Endothelial cell of umbilical vein (primary cell): Measurements from ENCODE around the gene ELOB. TPM values are rescaled to one million over a fixed set of nuclear protein-coding genes. Genes with fewer than 3 reads are reported as not detected.

Experiments
- BruUV-seq: library from RNA; stranded (reverse); fragments of 400-500 nt; replicated peaks from 2 replicates; lab custom pipeline; 2021; lab: Mats Ljungman, UMichigan
- CTCF ChIA-PET: fragments of 300-600, 350-600 bp; sonication (Branson Sonifier 250); formaldehyde crosslinking; loops from one replicate; lab custom pipeline; 2021; ENCODE audit warnings: antibody characterized with exemption, inconsistent platforms; lab: Charles Lee
- POLR2A ChIA-PET: fragments of 300-600, 350-600 bp; sonication (Branson Sonifier 250); formaldehyde crosslinking; loops from one replicate; lab custom pipeline; 2021; ENCODE audit warnings: antibody characterized with exemption, inconsistent platforms; lab: Charles Lee
- DNase-seq: peaks from one replicate; pipeline ENCODE4 v3.0.0-alpha.2; 2011; ENCODE audit warnings: low read depth, low spot score
- FAIRE-seq: peaks from 2 replicates; lab custom pipeline; 2011; peaks lifted over from hg19 to GRCh38; lab: Jason Lieb, UNC
- H2AFZ ChIP-seq: 2 replicates; pipeline ENCODE4 v1.6.0; 2012; ENCODE audit warnings: low read depth, low read length, control low read depth, inconsistent platforms
- H3K27ac ChIP-seq: 2 replicates; pipeline ENCODE4 v1.5.1; 2011; ENCODE audit warnings: low read depth, mild to moderate bottlenecking, control low read depth, low read length, moderate library complexity; ENCODE audit not compliant: insufficient read depth
- H3K27me3 ChIP-seq, 2 experiments: 2 replicates each; pipeline versions ENCODE4 v1.6.0 to v1.6.1; 2011; ENCODE audit warnings: low read length in 2 of 2, mixed read lengths in 1 of 2; ENCODE audit not compliant: control insufficient read depth in 2 of 2, insufficient read depth in 2 of 2
- H3K36me3 ChIP-seq, 2 experiments: 2 replicates in 1 of 2; 3 replicates in 1 of 2; pipeline ENCODE4 v1.5.1; 2011; ENCODE audit warnings: low read length in 2 of 2, mild to moderate bottlenecking in 1 of 2, moderate library complexity in 1 of 2; ENCODE audit not compliant: control insufficient read depth in 2 of 2, insufficient read depth in 2 of 2; ENCODE audit errors: extremely low read depth in 1 of 2
- H3K4me1 ChIP-seq: 3 replicates; pipeline ENCODE4 v1.5.1; 2011; ENCODE audit warnings: mild to moderate bottlenecking, low read length; ENCODE audit not compliant: control insufficient read depth, insufficient read depth; ENCODE audit errors: extremely low read depth
- H3K4me2 ChIP-seq: 2 replicates; pipeline ENCODE4 v1.6.1; 2011; ENCODE audit warnings: low read length, control low read depth, mixed read lengths; ENCODE audit not compliant: insufficient read depth
- H3K4me3 ChIP-seq, 3 experiments: fragments of 200-600 bp in 1 of 3; sonication (generic), shearing (Covaris generic) in 1 of 3; replicated peaks in 1 of 3; 2 replicates each; pipeline ENCODE4 v1.5.1; 2011 to 2016; ENCODE audit warnings: control low read depth in 3 of 3, low read length in 3 of 3, mild to moderate bottlenecking in 2 of 3, inconsistent platforms in 1 of 3, low read depth in 1 of 3, moderate library complexity in 1 of 3; ENCODE audit not compliant: insufficient read depth in 1 of 3
- H3K79me2 ChIP-seq: 2 replicates; pipeline ENCODE4 v1.6.0; 2012; ENCODE audit warnings: low read length, inconsistent platforms; ENCODE audit not compliant: control insufficient read depth, insufficient read depth
- H3K9ac ChIP-seq: replicated peaks from 2 replicates; pipeline ENCODE3; 2011; ENCODE audit warnings: low read length, control low read depth; ENCODE audit not compliant: insufficient read depth; ENCODE audit errors: extremely low read depth
- H3K9me1 ChIP-seq: replicated peaks from 3 replicates; pipeline ENCODE4 v1.6.0; 2011; ENCODE audit warnings: mild to moderate bottlenecking, low read length; ENCODE audit not compliant: control insufficient read depth, insufficient read depth; ENCODE audit errors: extremely low read depth
- H3K9me3 ChIP-seq: replicated peaks from 2 replicates; pipeline ENCODE4 v1.5.1; 2012; ENCODE audit warnings: low read length, inconsistent platforms; ENCODE audit not compliant: control insufficient read depth, insufficient read depth
- H4K20me1 ChIP-seq: replicated peaks from 2 replicates; pipeline ENCODE3; 2011; ENCODE audit warnings: mild to moderate bottlenecking, low read length; ENCODE audit not compliant: control insufficient read depth, insufficient read depth; ENCODE audit errors: extremely low read depth
- CTCF ChIP-seq, 2 donors: IDR thresholded peaks; 1 replicate in 1 of 2; 2 replicates in 1 of 2; pipeline ENCODE4 v1.5.1; 2011; ENCODE audit warnings: low read length in 2 of 2, mild to moderate bottlenecking in 2 of 2, moderate library complexity in 2 of 2, control low read depth in 1 of 2, inconsistent platforms in 1 of 2, low read depth in 1 of 2; ENCODE audit not compliant: insufficient read depth in 1 of 2; ENCODE audit errors: extremely low read depth in 1 of 2
- EZH2 ChIP-seq: IDR thresholded peaks from 2 replicates; pipeline ENCODE4 v1.6.1; 2012; ENCODE audit warnings: borderline replicate concordance, low read depth, mild to moderate bottlenecking, moderate library complexity, low read length, inconsistent platforms; ENCODE audit not compliant: severe bottlenecking
- FOS ChIP-seq: IDR thresholded peaks from 2 replicates; pipeline ENCODE4 v1.6.1; 2011; ENCODE audit warnings: mild to moderate bottlenecking, low read length, moderate library complexity, borderline replicate concordance; ENCODE audit not compliant: insufficient read depth
- GATA2 ChIP-seq: IDR thresholded peaks from 2 replicates; pipeline ENCODE4 v1.7.0; 2011; ENCODE audit warnings: low read depth, mild to moderate bottlenecking, moderate library complexity, mixed read lengths, low read length; ENCODE audit not compliant: insufficient read length, insufficient read depth
- JUN ChIP-seq: IDR thresholded peaks from 2 replicates; pipeline ENCODE4 v1.6.1; 2011; ENCODE audit warnings: borderline replicate concordance, low read depth; ENCODE audit not compliant: insufficient read length, insufficient read depth
- MYC ChIP-seq: IDR thresholded peaks from one replicate; pipeline ENCODE4 v1.6.1; 2011; ENCODE audit warnings: mild to moderate bottlenecking, low read depth, low read length
- POLR2A ChIP-seq: IDR thresholded peaks from 2 replicates; pipeline ENCODE4 v1.6.1; 2012; ENCODE audit warnings: low read depth, mild to moderate bottlenecking, control low read depth, low read length
- POLR2AphosphoS5 ChIP-seq: IDR thresholded peaks from 2 replicates; pipeline ENCODE4 v1.6.1; 2012; ENCODE audit warnings: low read depth, mild to moderate bottlenecking, control low read depth, low read length, moderate library complexity; ENCODE audit not compliant: insufficient read depth
- dilution Hi-C: fragments of 300-500 bp; cut with MboI; formaldehyde crosslinking; loops from one replicate; pipeline ENCODE4 v1.15.0; 2019; ENCODE audit warnings: low sequenced_read_pairs; ENCODE audit not compliant: extremely low pct_ligation_motif_present
- intact Hi-C: fragments of 100-400 bp; cut with micrococcal nuclease; formaldehyde crosslinking; loops from one replicate; pipeline ENCODE4 v1.10.0; 2022
- polyA plus RNA-seq, 4 experiments: library from polyadenylated mRNA; depleted of rRNA in 3 of 4; stranded (reverse) in 3 of 4; unstranded in 1 of 4; fragments of >200 nt; gene quantifications; 2 replicates each; pipeline versions ENCODE4 v1.2.1 to v1.2.3, GENCODE V29; 2011 to 2012; ENCODE audit warnings: missing spikeins in 1 of 4
- total RNA-seq: library from RNA; stranded (reverse); gene quantifications from 2 replicates; pipeline ENCODE4 v1.2.3, GENCODE V29; 2021
- TF ChIP-seq, protein P1 (sequence below): IDR thresholded peaks from 2 replicates; pipeline ENCODE4 v1.6.1; 2011; ENCODE audit not compliant: insufficient read depth, insufficient read length

ELOB gene
- total and polyA plus RNA-seq, 2 donors (not counting 3 experiments of a cell fraction or from before 2014, with no cell fraction given) = 251 to 848 TPM

GRCh38 chr16:2811703-2812471 lies 34.8 kb upstream of the ELOB start:
- FAIRE-seq = no peak
- H3K4me2 ChIP-seq = no peak overlapping the region
- dilution Hi-C loops = no loop called here

More at GRCh38 chr16:2811703-2812471, 34.8 kb upstream of the ELOB start:
- Histone ChIP-seq H3K27ac (no peak overlapping the region), H2AFZ (no peak overlapping the region), H3K79me2 (no peaks in the 10 kb centered on the region), H3K9me1 (no peaks in the 10 kb centered on the region), H3K9ac (no peak overlapping the region), H4K20me1 (no peaks in the 10 kb centered on the region), H3K4me3 (no peak overlapping the region), H3K36me3 (no peaks in the 10 kb centered on the region), H3K9me3 (no peaks in the 10 kb centered on the region), H3K4me1 (no peaks in the 10 kb centered on the region), H3K27me3 (peaks cover 0 to 4% of the 10 kb centered on the region in 2 experiments)
- ChIA-PET POLR2A (no interaction called here), CTCF (interaction anchor here (1.2 to 1.4 kb wide), 4 partner anchors 10 to 115 kb away, joined by 3 to 5 read pairs (median 4); no protein-coding TSS in a partner anchor)
- intact Hi-C loops = no loop called here
- TF ChIP-seq GATA2 (no peak), EZH2 (no peak), POLR2AphosphoS5 (no peak), FOS (no peak), POLR2A (no peak), MYC (no peak), CTCF (IDR thresholded peaks at IDR 0.05; ENCODE audit: extremely low read depth in 1 of 2, insufficient read depth in 1 of 2, low read depth in 1 of 2, low read length in 2 of 2) (no peak), JUN (no peak)
- TF ChIP-seq, protein P1, sequence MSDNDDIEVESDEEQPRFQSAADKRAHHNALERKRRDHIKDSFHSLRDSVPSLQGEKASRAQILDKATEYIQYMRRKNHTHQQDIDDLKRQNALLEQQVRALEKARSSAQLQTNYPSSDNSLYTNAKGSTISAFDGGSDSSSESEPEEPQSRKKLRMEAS = no peak
- no TSS peak for BruUV-seq
- no peak for DNase-seq
